ENCODE measurements around the gene GTPBP10.

GTPBP10 gene

GRCh38 chr7:90402785-90403173 lies 56.3 kb downstream of the GTPBP10 start:
- no peak for DNase-seq
- Histone ChIP-seq H3K9me3 (ENCODE audit: severe bottlenecking) (peaks cover 3% of the 10 kb centered on the region), H3K4me3 (ENCODE audit: low read depth, low read length) (peak overlapping the region; percentile 95), H3K36me3 (peaks cover 21% of the 10 kb centered on the region), H3K27ac (peak overlapping the region; percentile 27; the same call in 1 of the 2 replicates), H3K27me3 (ENCODE audit: insufficient read depth, low read depth, severe bottlenecking) (no peaks in the 10 kb centered on the region)
- TF ChIP-seq CTCF (IDR thresholded peaks at IDR 0.05; ENCODE audit: low read depth, low read length), result no peak

DNA sequence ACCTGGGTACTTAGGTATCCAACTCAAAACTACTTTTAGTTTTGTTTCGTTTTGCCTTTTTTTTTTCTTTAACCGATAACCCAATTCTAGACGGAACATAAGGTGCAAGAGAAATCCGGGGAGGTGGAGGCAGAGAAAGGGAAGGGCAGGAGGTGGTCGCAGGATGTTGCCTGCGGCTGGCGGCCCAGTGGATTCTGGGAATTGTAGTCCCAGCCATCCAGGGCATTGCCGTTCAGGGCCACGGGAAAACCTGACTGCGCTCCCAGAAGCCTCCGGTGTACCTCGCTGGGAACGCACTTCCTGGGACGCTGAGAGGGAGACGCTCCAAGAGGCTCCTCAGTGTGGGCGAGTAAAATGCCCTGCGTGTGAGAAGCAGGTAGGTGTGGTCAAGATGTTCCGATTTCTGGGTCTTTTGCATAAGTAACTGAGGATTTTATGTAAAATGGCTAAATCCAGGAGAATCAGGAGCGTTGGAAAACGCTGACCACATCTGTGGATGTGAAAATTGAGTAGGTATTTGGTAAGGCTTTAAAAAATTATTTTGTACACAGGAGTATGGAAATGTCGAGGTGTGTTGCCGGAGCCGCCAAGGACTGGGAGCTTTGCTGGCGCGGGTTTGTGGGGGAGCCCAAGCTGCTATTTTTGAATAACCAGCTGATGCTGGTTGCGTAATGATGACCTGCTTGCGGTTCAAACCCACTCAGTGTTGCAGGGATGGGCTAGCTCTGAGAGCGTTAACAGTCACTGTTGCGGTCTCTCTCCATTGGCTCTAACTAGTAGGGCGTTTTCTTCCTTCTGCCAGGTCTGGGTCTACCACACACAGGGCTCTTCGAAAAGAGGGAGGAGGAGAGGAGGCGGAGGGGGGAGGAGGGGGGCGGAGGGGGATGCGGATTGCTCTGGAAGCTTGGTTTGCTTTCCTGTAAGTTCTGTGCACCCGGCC lies 56.9 kb downstream of the GTPBP10 start, which contains the start of gene CLDN12:
CLDN12 (plus strand) TSS at position 288 of the 940 bp plus-strand sequence. CDS start 9,216 bp downstream, outside the sequence.
- peaks cover 21% of the 10 kb centered on the region for H3K36me3 ChIP-seq
- H3K4me3 ChIP-seq (ENCODE audit: low read depth, low read length), result peak within 1 kb of the TSS; percentile 95
- no peaks in the 10 kb centered on the region for H3K27me3 ChIP-seq (ENCODE audit: insufficient read depth, low read depth, severe bottlenecking)
- DNase-seq, result peak; percentile 93
- no peak for TF ChIP-seq CTCF (IDR thresholded peaks at IDR 0.05; ENCODE audit: low read depth, low read length)
- peaks cover 3% of the 10 kb centered on the region for H3K9me3 ChIP-seq (ENCODE audit: severe bottlenecking)
- H3K27ac ChIP-seq, result peak within 1 kb of the TSS; percentile 50

- Histone ChIP-seq H3K4me3 (ENCODE audit: low read depth, low read length) (no peak overlapping the region), H3K36me3 (peaks cover 27% of the 10 kb centered on the region), H3K27me3 (ENCODE audit: insufficient read depth, low read depth, severe bottlenecking) (no peaks in the 10 kb centered on the region), H3K27ac (no peak overlapping the region), H3K9me3 (ENCODE audit: severe bottlenecking) (no peaks in the 10 kb centered on the region)
- TF ChIP-seq CTCF (IDR thresholded peaks at IDR 0.05; ENCODE audit: low read depth, low read length), result no peak
- DNase-seq, result no peak
These were observed 58.3 kb downstream of the GTPBP10 start for GRCh38 chr7:90404777-90405176.

GRCh38 chr7:90407484-90407821 lies 60.9 kb downstream of the GTPBP10 start:
- H3K9me3 ChIP-seq (ENCODE audit: severe bottlenecking), result no peaks in the 10 kb centered on the region
- no peak for DNase-seq
- H3K27ac ChIP-seq, result no peak overlapping the region
- TF ChIP-seq CTCF (IDR thresholded peaks at IDR 0.05; ENCODE audit: low read depth, low read length), result no peak
- peaks cover 30% of the 10 kb centered on the region for H3K36me3 ChIP-seq
- no peaks in the 10 kb centered on the region for H3K27me3 ChIP-seq (ENCODE audit: insufficient read depth, low read depth, severe bottlenecking)
- no peak overlapping the region for H3K4me3 ChIP-seq (ENCODE audit: low read depth, low read length)

DNA sequence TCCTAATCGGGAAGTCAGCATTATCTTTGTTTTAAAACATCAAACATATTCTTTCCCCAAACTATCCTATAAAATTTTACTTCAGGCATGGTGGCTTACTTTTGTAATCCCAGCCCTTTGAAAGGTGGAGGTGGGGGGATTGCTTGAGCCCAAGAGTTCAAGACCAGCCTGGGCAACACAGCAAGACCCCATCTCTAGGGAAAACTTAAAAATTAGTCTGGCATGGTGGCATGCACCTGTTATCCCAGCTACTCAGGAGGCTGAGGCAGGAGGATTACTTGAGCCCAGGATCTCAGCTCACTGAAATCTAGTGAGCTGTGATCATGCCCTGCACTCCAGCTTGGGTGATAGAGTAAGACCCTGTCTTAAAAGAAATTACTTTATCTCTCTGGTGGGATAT lies 61.6 kb downstream of the GTPBP10 start:
- TF ChIP-seq CTCF (IDR thresholded peaks at IDR 0.05; ENCODE audit: low read depth, low read length), result no peak
- Histone ChIP-seq H3K4me3 (ENCODE audit: low read depth, low read length) (no peak overlapping the region), H3K9me3 (ENCODE audit: severe bottlenecking) (no peaks in the 10 kb centered on the region), H3K27ac (no peak overlapping the region), H3K36me3 (peaks cover 36% of the 10 kb centered on the region), H3K27me3 (ENCODE audit: insufficient read depth, low read depth, severe bottlenecking) (no peaks in the 10 kb centered on the region)
- DNase-seq, result no peak

Data from WERI-Rb-1 (cell line).